Stimulated activated CD8-positive, alpha-beta memory T cell treated with anti-CD3 and anti-CD28 coated beads, Interleukin-4, amount 100 ng/mL, for 24 hours (primary cell): ENCODE measurements around the gene GIGYF2.

ENCODE experiments used
- DNase-seq: peaks from one replicate; pipeline ENCODE4 v3.0.0-alpha.2; 2020; ENCODE audit warnings: low read depth

GIGYF2 gene

DNA sequence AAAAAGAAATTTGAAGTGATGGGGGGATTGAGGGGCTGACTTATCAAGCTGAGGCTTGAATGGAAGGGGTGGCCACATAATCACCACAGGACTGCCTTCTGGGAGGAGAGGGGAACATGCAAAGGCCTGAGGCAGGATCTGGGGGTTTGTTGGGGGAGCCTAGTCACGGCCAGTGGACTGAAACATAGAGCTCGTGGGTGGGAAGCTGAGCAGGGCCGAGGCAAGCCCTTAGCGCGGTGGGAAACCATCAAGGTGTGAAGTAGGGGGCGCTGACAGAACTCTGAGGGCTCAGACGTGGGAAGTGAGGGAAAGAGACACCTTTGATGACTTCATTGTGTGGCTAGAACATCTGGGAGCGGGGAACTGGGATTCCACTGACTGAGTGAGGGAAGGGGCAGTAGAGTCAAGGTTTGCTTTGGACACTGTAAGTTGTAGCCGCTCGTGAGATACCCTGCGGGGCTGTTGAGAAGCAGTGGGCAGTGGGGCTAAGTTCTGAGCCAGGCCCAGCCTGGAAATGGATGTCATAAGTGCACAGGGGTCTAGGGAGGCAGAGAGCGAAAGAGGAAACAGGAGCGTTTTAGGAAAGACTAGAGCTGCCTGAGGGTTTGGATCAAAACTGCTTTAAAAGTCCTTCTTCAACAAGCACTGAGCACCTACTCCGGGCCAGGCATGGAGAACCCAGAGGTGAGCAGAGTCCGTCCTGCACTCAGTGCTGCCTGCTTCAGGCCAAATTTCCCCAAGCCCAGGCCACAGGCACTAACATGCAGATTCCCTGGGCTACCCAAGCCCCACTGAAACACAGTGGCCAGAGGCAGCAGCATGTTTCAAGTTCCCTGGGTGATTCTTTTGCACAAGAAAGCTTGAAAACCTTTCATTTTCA, 172.2 kb downstream of the GIGYF2 start:
- DNase-seq: no peak

DNA sequence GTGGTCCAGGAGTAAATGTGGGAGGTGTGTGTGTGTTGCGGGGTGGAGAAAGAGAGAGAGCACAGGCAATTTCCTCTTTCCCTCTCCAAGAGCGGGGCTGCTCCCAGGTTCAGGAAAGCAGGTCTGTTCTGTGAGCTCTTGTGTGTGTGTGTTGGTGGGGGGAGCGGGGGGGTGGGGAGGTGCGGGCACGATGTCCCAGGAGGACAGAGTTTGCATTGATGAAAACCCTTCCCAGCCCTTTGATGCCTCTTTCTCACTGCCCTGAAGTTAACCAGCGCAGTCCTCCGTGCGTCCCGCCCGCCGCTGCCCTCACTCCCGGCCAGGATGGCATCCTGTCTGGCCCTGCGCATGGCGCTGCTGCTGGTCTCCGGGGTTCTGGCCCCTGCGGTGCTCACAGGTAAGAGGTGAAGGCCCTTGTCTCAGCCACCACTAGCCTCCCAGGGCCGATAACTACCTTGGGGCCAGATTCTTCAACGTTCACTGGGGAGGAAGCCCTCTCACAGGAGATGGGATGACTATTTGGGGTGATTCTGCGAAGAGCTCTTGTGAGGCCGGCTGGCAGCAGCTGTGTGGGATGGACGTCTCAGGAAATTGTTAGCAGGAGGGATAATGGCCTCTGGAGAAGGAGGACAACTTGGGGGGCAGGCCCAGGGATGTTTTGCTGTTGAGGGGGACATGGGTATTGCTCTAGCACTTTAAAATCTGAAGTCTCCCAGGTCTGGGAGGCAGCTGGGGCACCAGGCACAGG, 173.1 kb downstream of the GIGYF2 start, which contains the start of gene SNORC:
Gene SNORC (plus strand): TSS at position 247 of the 748 bp plus-strand sequence. CDS start 78 bp downstream, at position 325.
- DNase-seq: no peak

DNA sequence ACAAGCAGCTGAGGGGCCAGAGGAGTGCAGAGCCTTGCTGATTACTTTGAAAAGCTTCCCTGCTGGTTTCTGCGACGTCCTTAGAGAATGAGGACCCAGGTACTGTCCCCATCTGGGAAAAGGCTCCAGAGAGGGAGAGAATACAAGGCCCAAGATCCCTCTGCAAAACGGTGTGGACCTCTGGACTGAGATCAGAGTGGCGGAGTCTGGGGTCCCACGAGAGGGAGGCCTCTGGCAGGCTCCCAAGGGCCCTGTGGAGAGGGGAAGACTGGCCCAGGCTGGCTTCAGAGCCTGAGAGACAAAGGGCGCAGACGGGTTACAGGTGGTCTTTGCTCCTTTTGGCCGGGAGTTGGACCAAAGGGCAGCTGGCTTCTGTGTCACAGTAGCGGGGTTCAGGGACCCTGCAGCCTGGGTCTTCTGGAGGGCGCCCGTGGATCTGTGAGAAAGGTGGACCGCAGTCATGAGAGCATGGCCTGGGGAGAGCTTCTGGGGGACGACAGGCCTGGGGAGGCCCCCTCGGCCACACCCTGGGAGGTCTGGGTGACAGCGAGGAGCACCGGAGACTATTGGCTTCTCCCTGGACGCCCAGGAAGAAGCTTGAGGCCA, 173.7 kb downstream of the GIGYF2 start:
- no peak for DNase-seq

DNA sequence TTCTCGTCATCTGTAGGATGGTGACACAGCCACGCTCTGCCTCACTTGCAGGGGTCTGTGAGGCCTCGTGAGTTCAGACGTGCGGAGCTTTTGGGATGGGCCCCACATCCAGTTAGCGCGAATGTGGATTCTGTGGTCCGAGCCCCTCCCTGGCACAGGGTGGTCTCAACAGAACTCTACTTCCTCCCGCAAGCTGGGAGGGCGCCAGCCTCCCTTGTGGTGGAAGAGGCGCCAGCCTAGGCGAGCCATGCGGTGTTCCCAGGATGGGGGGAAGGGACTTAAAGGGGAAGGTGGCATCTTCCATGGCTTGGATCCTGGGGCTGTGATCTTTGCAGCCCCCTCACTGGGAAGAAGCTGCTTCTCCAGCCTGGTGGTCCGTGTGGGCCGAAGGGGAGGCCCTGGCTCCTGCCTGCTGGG, 174.3 kb downstream of the GIGYF2 start:
- DNase-seq: no peak

DNA sequence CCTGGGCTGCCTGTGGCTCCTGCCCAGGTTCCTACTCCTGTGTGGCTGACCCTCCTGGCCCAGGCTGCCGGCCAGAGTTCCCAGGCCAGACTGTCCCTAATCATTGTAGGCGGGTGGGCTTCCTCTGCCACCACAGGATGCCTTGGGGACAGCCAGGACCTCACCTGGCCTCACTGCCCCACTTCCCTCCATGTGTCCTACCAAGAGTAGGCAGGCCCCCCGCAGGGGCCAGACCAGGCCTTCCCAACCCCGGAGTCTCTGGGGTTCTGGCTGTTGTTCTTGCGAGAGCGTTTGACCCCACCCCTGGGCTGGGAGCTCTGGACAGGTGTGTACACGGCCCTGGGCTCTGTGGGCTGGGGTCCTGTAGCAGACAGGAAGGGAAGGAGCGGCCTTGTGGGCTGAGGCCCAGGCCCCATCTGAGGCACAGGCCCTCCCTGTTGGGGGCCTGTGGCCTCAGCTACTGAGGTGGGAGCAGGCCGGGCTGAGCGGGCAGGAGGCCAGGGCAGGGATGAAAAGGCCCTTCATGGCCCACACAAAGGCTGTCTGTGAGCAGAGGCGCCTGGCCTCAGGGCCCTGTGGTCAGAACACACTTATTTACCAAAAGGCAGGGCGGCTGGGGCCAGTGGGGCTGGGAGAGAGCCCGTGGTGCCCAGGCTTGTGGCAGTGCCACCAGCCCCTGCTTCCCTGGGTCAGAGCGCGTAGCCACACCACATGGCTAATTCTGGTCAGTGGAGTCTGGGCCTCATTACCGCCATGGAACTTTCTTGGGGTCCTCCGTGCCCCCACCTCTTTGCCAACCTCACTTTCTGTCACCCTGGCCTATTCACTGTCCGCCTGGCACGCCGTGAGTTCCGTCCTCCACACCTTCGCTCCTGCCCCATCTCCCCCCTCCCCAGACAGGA, 175.0 kb downstream of the GIGYF2 start:
- no peak for DNase-seq

DNA sequence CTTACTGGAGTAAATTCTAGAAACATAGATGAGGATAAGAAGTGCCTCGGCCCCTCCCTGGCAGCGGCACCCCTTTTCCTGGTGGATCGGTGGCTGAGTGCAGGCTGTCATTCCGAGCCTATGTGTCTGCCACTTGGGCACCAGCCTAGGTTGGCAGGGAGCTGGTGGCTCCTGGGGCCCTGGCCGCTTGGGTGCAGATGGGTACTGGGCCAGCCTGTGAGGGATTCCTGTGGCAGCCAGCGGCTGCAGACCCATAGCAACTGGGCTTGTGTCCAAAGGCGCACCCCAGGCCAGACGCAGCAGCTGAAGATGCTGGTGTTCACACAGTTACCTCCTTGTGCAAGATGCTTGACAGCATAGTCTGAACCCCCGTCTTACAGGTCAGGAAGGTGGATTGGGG, 175.7 kb downstream of the GIGYF2 start:
- no peak for DNase-seq

DNA sequence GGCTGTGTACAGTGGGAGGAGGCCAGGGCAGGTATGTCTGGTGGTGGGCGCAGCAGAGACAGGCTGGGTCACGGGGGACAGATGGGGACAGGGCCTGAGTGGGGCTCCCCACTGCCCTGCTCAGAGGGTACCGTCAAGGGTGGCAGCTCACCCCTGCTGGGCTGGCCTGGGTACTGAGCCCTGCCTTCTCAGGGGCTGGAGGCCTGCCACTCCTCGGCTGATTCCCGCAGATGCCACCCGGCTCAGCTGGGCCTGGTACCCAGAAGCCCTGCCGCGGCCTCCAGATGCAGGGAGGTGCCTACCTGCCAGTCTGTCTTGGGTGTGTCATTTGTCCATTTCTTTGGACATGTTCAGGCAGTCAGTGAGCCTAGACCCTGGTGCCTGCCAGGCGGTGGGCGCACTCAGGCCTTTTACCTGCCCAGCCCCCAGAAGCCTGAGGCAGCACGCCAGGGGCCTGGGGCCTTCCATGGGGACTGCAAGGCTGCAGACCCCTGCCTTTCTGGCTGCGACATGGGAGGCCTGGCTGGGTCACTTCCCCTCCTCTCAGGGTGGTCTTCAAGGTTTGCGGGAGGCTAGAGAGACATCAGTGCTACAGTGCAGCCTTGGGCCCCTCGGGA, 176.3 kb downstream of the GIGYF2 start:
- DNase-seq: no peak

DNA sequence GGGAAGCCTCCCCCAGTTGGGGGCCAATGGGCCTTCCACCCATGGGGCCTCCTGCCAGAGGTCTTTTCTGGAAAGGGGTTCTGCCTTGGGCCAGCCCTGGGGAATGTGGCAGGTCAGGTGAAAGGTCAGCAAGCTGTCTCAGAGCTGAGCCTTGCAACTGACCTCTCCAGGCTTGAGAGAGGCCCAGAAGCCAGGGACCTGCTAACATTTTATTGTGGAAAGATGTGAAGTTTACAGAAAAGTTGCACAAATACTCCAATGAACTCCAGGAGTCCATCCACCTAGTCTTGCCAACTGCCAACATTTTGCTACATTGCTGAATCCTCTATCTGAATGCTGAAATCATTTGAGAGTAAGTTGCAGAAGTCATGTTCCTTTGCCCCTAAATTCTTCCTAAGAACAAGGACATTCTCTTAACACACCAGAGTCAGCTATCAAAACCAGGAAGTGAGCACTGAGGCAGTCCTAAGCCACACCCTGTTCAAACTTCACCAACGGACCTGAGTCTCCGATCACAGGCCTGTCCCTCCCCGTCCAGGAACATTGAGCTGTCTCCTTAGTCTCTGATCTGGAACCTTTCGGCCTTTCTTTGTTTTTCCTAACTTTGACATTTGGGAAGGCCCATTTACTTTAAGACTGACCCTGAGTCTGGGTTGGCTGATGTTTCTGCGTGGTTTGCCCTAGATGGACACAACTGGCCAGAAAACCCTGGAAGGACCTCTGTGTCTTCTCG, 176.9 kb downstream of the GIGYF2 start:
- no peak for DNase-seq

DNA sequence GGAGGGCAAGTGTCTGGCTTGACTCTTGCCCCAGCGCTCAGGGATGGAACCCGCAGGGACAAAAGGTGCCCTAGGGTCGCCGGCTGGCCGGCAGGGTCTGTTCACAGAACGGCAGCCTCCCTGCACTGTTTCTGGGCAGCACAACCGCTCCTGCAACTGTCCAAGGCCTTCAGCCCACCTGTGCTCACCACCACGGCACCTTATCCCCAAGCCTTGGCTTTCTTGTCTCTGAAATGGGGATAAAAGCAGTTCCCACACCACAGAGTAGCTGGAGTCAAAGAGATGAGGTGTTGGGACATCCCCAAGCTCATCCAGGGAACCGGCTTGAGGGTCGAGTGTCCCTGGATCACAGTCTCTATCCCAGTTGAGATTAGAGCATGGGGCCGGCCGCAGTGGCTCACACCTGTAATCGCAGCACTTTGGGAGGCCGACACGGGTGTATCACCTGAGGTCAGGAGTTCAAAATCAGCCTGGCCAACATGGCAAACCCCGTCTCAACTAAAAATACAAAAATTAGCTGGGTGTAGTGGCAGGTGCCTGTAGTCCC, 177.6 kb downstream of the GIGYF2 start:
- no peak for DNase-seq

DNA sequence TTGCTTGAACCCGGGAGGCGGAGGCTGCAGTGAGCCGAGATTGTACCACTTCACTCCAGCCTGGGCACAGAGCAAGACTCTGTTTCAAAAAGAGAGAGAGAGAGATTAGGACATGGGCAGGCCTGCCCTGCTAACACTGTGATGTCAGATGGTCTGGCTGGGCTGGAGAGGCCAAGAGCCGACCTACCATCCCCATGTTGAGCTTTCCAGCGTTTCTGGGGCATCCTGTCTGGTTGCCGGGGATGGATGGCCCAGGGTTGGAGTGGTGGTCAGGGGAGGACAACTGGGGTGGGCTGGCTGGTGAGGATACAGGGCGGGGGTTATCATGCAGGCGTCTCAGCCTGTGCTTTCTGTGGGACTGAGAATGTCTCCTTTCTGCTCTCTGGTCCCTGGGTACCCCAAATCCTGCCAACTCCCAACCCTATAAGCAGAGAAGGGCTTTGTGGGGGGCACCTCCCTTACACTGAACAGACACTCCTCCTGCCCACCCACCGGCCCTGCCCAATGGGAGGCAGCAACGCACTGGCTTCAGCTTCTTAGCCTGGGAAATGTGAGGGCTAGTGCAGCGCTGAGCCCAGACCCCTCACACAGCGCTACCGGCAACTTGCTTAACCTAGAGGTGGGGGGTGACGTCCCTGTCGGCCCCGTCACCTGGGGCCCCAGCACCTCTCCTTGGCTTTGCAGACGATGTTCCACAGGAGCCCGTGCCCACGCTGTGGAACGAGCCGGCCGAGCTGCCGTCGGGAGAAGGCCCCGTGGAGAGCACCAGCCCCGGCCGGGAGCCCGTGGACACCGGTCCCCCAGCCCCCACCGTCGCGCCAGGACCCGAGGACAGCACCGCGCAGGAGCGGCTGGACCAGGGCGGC, 178.4 kb downstream of the GIGYF2 start:
- no peak for DNase-seq

DNA sequence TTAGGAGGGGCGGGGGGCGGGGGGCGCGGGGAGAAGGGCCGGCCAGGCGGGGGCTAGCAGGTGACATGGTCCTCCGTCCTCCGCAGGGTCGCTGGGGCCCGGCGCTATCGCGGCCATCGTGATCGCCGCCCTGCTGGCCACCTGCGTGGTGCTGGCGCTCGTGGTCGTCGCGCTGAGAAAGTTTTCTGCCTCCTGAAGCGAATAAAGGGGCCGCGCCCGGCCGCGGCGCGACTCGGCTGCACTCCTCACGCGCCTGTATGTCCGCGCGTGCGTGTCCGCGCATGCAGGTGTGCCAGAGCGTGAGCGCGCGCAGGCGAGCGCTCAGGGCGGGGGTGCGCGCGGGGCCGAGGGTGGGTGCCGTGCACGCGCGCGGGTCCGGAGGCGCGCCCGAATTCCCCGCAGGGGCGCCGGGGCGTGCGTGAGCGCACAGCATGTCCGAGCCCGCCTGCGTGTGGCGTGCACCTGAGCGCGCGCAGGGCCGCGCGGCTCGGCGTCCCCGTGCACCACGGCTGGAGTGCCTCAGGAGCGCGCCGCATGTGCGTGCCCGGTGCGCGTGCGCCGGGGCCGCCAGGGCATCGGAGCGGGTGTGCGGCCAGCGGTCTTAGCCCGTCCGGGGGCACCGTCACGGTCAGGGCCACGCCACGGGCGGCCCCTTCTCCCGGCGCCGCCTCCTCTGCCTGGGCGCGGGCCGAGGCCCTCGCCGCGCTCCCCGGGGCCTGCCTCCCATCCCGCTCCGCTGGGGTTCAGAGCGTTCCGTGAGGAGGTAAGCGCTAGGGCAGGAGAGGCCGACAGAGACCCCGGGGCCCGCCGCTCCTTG, 179.2 kb downstream of the GIGYF2 start:
- no peak for DNase-seq

DNA sequence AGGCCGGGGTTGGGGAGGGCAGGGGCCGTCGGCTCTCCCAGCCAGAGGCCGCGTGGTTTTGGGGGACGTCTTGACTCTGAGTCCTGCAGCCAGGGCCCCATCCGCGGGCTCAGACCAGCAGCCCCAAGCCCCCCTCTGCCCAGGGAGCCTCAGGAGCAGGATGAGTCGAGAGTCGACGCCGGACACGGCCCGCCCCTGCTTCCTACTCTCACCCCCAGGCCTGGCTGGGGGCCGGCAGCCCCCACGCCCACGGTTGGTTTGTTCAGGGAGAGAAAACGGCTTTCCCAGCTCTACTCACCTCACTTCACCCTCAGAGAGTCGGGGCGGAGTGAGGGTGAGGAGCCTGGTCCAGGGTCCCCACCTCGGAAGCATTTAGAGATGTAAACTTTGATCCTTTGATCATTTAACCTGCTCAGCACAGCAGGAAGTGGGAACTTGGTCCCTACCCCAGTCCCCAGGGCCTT, 179.9 kb downstream of the GIGYF2 start:
- no peak for DNase-seq

DNA sequence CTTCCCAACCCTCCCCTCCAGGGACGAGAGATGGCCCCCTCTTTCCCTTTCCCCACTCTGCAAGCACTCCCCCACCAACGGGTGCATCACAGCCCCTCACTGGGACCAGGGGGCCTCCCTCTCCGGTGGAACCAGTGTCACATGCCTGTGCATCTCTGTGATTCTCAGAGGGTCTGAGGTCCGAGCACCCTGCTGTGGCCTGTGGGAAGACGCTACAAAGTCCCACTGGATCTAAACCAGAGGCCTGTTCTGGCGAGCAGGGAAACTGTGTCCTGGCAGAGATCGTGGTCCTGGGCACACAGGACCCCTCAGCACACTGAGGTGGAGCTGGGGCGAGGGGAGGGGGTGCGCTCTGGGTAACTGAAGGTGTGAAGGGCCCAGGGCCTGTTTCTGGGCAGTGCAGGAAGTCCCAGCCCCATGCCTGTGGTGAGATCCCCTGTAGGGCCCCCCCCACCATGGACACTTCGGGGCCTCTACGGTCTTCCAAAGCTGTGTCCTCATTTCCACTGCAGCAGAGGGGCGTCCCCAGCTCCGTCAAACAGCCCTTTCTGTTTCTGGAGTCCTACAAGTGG, 180.9 kb downstream of the GIGYF2 start:
- DNase-seq: no peak

DNA sequence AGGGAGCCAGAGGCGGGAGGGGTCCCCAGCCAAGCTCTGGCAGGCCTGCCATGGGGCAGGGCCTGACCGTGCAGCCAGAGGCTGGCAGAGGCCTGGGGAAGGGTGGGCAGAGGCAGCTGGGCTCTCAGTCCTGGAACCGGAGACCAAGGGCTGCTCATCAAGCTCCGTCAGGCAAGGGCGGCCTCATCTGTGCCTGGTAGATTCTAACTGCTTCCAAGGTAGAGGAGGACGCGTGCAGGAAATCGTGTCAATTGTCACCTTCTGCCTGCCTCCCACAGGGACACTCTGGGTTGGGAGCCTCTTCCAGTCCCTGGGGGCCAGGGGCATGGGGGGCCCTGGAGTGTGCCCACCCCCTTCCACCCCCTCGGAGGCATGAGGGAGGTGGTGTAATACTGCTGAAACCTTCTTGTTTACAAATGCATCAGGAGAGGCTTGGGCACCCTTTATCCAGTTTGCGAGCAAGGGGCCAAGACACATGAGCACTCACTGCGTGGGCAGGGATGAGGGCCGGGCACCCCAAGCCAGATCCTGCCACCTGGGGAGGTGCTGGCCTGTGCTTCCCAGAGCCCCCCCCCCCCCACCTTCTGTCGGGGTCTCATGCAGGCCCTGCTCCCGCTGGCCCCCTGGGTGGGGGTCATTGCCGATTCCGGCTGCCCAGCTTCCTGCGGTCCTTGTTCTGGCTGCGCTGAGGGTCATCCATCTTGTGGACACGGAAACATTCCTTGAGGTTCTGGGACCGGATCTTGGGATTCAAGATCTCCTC, 181.9 kb downstream of the GIGYF2 start:
- no peak for DNase-seq

DNA sequence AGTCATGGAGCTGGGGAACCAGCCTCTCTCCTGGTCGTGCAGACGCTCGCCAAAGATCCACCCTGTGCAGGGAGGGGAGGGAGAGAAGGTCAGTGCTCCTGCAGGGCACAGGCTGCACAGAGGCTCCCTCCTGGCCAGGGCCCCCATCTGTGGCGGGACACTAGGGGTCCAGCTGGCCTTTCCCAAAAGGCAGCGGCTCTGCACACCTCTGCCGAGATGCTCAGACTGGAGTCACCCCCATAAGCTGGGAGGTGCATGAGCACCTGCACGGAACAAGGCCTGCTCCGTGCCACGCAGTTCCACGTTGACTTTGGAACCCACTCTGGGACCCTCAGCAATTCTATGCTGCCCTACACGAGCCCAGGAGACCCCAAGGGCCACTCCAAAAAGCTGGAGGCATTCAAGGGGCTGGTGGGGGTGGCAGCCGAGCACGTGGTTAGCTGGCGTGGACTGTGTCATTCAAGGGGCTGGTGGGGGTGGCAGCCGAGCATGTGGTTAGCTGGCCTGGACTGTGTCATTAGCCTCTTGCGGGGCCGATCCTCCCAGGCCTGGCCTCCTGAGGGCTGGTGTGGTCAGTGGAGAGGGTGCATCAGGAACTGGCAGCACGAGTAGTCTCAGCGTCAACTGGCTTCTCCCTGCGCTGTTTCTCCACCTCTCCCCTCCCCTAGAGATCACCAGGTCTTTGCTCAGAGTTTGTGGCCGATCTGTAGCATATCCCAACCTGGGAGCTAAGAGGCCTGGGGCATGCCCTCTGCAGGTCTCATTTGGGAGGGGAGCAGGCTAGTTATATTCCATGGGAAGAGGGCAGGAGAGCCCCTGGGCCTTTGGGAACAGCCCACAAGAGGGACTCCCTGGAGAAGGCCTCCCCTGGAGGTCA, 182.7 kb downstream of the GIGYF2 start:
- DNase-seq: no peak

DNA sequence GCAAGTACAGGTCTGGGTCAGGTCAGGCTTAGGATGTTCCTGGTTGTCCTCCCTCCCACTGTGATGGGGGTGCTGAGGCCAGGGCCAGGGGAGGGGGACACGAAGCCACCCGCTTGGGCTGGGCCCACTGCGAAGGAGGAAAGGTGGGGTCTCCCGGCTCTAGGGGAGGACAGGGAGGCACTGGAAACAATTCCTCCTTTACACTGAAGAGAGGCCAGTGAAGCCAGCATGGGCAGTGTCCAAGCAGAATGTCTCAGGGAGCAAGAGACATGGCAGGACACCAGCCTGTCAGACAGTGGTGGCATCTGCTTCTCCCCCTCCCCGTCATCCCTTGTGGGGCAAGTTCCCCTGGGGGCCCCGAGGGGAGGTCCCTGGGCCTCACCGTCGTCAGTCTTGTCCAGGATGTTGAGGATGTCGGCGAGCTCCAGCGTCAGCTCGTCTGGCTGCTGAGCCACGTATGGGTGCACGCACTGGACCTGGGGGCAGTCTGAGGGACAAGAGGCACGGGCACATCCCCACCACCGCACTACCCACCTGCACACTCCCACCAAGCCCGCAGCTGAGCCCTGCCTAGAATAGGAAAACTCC, 183.7 kb downstream of the GIGYF2 start:
- DNase-seq: no peak
